HG02798 (cell line): Measurements from ENCODE around the gene CD44.

Experiments used
- ATAC-seq: cut with Tn5 transposase; IDR thresholded peaks from one replicate; pipeline ENCODE4 v1.9.1; 2021; ENCODE audit warnings: mild to moderate bottlenecking; ENCODE audit not compliant: unreplicated experiment, poor library complexity

The CD44 gene

DNA sequence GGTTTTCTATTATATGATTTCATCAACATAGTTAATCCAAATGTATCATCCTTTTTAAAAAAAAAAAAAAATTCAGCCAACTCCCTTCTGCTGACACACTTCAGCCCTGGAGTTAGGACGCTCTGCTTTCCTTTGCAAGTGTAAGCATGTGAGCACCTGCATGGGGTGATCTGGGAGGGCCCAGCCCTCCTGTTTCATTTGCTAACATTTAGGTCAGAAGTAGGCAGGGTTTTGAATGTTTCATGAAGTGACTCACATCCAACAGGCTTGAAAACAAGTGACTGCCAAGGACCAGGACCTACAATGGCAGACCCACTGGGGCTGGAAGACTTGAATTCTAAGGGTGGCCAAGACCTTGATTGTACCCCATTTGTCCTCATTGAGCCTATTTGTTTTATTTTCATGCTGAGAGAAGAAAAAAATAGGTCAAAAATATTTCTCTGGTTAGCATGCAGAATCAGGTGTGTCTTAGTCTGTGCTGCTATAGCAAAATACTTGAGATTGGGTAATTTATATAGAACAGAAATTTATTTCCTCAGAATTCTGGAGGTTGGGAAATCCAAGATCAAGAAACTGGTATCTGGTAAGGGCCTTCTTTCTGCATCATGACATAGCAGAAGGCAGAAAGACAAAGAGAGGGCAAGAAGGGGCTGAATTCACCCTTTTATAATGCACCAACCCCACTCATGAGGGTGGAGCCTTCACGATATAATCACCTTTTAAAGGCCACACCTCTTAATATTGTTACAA is 137.6 kb downstream of the CD44 start:
- no peak for ATAC-seq

DNA sequence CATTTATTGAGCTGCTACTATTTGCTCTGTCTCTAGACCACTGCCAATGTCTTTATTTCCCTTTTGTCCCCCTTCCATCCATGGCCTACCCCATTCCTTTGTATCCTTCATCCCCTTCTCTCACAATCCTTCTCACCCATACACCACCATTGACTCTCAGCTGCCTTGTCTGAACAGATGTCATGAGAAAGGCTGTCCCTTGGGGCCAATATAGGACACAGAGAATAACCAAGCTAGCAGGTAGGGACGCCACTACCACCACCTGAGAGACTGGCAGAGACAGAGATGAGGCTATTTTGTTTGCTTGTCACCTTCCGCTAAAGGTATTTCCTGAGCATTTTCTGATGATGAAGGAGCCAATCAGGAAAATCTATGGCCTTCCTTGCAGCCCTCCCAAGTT is 138.9 kb downstream of the CD44 start:
- ATAC-seq, result no peak

DNA sequence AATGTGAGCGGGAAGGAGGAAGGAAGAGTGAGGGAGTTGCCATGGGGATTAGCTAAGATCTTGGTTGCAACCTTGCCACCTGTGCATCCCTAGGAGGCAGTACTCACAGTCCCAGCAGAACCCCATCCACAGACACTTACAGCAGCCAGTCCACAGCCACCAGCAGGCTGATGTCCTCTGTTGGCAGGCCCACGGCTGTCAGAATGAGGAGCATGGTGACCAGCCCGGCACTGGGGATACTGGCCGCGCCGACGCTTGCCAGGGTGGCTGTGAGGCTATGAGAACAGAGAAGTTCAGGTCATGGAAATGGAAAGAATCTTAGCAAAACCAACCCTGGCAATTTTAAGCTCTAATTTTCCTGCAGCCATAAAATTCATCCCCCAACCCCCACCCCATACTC is 141.8 kb downstream of the CD44 start:
- no peak for ATAC-seq

DNA sequence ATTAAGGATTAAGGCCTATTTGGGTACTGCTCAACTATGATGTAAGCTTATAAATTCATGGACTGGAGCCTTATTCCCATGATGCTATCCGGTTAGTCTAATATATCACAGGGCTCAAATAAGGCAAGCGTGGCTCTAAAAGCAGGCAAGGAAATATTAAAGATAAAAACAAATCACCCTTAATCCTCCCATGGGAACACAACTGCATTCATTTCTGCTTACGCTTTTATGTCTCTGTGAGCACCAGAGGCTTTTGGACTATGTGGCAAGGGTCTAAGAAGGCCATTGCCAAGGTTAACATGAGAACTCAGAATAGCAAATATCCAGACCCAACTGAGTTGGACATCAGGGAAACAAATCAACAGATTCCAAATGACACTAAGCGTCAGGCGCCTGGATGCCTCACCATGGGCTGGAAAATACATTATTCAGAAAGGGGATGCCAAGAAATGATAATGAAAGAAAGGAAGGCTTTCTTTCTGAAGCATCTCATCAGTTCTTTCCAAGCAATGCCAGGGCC is 142.3 kb downstream of the CD44 start:
- no peak for ATAC-seq
